Fibroblast of lung (primary cell): ENCODE results near the gene SURF6.

Experiments
- CTCF ChIP-seq, 2 donors: IDR thresholded peaks in 1 of 2; conservative IDR thresholded peaks in 1 of 2; 1 replicate in 1 of 2; 2 replicates in 1 of 2; pipeline ENCODE4 v1.5.1; 2011 to 2012; ENCODE audit warnings: low read length in 2 of 2, control low read depth in 1 of 2, inconsistent platforms in 1 of 2, low read depth in 1 of 2, mild to moderate bottlenecking in 1 of 2
- EZH2 ChIP-seq: IDR thresholded peaks from 2 replicates; pipeline ENCODE4 v1.5.1; 2012; ENCODE audit warnings: low read length, control low read depth, mild to moderate bottlenecking; ENCODE audit errors: missing control alignments

GRCh38 chr9:133340916-133341315 lies 4.9 kb upstream of the SURF6 start:
- TF ChIP-seq CTCF (conservative IDR thresholded peaks at IDR 0.05 in 1 of 2, IDR thresholded peaks at IDR 0.05 in 1 of 2; ENCODE audit: low read depth in 1 of 2, low read length in 2 of 2) (no peak), EZH2 (no peak)
